GM21423 (cell line): ENCODE data around the gene NRXN2.

Source experiments
- ATAC-seq: cut with Tn5 transposase; IDR thresholded peaks from one replicate; pipeline ENCODE4 v1.9.1; 2021; ENCODE audit warnings: mild to moderate bottlenecking, moderate library complexity; ENCODE audit not compliant: unreplicated experiment

The NRXN2 gene

DNA sequence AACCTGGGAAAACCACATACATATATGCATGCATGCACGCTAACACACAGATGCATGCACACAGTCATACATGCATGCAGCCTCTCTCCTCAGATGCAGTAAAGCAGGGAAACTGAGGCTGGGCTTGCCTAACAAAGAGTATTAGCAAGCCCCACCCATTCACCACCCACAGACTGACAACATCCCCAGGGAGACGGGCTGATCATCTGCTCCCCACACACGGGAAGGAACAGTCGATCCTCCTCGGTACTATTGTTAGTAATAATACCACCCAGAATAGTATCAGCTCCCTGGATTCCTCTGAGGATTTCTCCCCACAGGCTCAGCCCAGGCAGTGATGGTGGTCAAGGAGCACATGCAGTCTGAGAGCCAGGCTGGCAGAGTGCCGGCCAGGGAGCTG, 90.8 kb downstream of the NRXN2 start:
- ATAC-seq, result no peak

- ATAC-seq, result no peak
These were observed 91.3 kb downstream of the NRXN2 start for GRCh38 chr11:64631675-64632074.

- ATAC-seq, result no peak
These were observed 93.0 kb downstream of the NRXN2 start for GRCh38 chr11:64629796-64630562.

GRCh38 chr11:64629103-64629502, 93.9 kb downstream of the NRXN2 start:
- no peak for ATAC-seq

- ATAC-seq, result no peak
These were observed 94.4 kb downstream of the NRXN2 start for GRCh38 chr11:64628596-64628995.

DNA sequence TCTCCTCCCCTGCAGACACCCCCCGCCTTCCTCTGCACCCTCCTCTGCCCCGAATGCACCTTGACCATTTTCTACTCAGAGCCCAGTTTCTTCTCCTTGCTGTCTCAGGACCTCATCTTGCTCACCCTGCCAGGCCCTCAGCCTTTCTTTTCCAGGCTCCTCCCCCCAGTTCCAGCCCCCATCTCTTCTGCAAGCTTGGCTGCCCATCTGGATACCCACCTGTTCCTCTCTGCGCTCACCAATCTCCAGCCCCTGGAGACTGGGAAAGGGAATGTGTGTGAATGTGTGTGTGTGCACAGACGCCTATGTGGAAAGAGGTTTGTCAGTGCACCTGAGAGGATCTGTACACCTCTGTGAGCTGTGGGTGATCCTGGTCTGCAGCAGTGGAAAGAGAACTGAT, 95.6 kb downstream of the NRXN2 start:
- ATAC-seq, result no peak

GRCh38 chr11:64626637-64627036, 96.4 kb downstream of the NRXN2 start:
- no peak for ATAC-seq

DNA sequence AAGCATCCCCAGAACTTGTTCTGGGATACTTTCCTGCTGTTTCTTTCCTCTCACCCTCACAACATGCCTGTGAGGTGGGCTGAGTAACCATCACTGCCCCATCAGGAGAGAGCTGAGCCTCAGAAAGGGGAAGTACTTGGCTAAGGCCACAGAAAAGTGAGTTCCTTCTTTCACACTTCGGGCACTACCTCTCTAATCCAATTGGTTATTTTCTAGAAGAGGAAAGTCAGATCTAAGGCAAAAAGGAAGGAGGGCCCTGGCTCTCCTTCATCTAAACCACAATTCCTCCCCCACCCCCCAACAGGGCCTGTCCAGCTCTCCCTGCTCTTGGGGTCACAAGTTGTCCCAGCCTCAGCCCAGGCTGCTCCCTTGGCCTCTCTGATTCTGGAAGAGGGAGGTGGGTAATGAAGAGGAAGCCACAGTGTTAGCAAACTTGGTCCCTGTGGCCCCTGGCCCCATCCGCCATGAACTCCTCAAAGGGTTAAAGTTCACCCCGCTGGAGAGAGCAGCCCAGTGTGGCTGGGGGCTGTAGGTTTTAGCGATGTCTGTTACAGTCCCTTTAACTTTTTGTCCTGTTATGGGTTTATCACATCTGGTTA, 98.0 kb downstream of the NRXN2 start:
- no peak for ATAC-seq

GRCh38 chr11:64622681-64623080, 100.3 kb downstream of the NRXN2 start:
- ATAC-seq, result no peak

DNA sequence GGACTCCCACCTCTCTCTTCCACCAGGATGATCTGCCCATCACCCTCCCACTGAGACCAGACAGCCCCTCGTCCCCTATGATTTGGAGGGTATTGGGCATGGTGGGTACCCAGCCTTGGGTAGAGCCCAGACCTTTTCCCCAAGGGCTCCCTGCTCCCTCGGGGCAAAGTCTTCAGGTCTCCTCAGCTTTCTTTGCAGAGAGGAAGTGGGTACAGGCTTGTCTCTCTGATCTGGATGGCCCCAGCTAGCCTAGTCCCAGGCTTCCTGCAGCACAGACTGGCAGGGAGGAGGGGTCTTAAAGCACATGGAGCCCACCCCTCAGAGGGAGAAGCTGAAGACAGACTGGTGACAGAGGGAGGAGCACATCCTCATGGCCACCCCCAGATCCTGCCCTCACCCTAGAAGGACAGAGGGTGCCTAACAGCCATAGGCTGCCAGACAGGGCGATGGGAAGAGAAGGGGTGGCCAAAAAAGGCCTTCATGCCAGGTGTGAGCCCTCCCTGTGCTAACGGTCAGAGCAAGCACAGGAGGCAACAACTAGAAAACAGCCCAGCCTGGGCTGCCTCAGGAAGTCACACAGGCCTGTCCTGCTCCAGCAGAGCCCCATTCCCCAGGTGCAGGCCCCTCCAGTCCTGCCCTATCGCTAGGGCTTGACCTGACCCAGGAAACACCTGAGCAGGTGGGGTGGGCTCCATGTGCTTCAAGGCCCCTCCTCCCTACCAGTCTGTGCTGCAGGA, 101.5 kb downstream of the NRXN2 start:
- no peak for ATAC-seq

DNA sequence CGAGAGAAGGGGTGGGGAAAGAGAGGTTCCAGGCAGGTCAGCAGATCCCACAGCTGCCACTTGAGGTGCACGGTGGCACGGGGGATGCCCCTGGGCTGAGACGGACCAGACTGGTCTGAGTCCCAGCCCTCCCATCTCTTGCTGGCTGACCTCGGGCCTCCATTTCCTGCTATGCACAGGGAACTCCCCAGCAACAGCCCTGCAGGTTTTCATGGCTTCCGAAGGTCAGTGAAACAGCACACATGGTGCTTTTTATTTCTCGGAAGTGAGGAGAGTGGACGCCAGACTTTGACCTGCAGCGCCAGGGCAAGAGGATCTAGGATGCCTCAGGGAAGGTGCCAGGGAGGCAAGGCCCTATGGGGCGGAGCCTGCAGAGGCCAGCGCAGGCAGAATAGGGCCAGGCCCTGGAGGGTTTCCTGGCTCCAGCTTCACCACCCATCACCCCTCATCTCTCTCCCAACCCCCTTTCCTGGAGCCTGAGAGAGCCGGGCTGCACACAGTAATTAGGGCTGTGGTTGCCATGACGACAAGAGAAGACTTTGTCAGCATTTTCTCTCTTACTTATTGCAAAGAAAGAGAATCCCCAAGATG, 102.5 kb downstream of the NRXN2 start:
- ATAC-seq, result no peak

GRCh38 chr11:64619811-64620380, 103.1 kb downstream of the NRXN2 start:
- no peak for ATAC-seq

GRCh38 chr11:64619196-64619595, 103.8 kb downstream of the NRXN2 start:
- no peak for ATAC-seq

DNA sequence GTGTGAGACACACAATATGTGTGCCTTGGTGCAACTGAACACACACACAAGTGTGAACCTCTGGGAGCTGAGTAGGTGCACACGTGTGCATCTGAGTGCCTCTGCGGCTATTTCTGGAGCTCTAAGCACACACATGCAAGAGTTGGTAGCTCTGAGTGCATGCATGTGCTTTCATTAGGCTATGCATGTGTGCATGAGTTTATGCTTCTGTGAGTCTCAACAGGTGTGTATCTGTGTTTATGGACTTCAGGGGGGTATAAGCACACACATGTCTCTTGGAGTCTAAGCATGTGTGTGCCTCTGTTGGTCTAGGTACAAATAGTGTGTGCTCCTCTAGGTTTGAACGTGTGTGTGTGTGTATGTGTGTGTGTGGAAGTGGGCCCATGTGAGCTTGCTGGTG, 106.2 kb downstream of the NRXN2 start:
- ATAC-seq, result no peak

- ATAC-seq, result no peak
These were observed 108.1 kb downstream of the NRXN2 start for GRCh38 chr11:64614917-64615316.

DNA sequence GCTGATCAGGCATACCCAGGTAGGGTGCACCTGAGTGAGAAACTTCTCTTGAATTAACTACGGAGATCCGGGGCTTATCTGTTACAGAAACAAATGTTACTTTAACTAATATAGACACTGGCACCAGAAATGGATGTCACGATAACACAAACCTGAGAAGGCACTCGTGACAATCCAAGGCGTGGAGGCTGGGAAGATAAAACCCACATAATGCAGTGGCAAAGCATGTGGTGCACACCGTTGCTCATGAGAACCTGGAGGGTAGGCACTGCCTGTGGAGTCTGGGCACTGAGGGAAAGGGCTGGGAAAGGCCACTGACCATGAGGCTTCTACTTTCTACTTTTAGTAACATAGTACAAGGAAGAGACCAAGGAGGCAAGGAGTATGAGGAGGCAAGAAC, 109.3 kb downstream of the NRXN2 start:
- no peak for ATAC-seq

DNA sequence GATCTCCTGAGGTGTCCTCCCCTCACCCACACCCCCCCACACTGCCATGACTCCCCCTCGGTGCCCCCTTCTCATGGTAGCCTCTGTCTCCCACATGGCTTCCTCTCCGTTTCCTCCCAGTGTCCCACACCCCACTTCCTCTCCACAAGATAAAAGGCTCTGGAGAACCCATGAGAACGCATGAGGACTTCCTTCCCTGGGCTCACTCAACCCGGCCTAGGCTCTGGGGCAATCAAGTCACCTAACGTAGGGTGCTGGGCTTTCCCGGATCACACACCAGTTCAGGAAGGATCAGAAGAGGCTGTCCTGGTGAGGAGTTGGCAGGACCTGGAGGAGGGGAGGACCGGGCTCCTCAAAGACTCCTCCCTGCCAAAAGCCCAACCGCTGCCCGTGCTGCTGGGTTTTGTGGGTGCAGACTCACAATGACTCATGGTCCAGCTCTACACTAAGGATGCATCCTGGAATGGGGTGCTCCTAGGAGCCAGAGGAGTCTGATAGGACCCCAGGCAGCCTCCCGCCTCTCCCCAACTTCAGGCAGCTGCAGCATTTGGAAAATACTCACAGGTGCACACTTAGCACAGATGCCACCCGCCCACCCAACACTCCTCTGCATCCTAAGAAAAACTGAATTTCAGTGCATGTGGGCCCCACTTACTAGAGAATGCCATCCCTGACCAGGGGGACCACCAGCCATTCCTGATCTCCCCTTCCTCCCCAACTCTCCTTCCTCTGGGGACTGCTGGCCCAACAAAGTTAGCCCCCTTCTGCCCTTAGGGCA, 110.9 kb downstream of the NRXN2 start:
- no peak for ATAC-seq

DNA sequence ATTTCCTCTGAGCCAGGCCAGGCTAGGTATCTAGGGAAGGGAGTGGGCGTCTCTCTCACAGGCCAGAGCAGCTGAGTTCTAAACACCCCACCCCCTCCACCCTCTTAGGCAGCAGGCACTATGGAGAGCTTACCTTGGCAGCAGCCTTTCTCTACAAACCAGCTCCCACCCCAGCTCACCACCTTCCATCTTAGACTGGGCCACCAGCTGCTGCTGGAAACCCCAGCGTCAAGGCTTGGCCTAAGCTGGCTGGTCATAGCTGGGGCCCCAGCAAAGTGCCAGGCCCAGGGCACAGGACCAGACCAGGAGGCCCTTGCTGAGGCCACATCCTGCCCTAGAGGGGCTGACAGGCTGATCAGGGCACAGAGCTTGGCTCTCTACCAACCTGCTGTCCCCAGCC, 111.8 kb downstream of the NRXN2 start:
- no peak for ATAC-seq

- ATAC-seq, result no peak
These were observed 112.4 kb downstream of the NRXN2 start for GRCh38 chr11:64610596-64610995.

DNA sequence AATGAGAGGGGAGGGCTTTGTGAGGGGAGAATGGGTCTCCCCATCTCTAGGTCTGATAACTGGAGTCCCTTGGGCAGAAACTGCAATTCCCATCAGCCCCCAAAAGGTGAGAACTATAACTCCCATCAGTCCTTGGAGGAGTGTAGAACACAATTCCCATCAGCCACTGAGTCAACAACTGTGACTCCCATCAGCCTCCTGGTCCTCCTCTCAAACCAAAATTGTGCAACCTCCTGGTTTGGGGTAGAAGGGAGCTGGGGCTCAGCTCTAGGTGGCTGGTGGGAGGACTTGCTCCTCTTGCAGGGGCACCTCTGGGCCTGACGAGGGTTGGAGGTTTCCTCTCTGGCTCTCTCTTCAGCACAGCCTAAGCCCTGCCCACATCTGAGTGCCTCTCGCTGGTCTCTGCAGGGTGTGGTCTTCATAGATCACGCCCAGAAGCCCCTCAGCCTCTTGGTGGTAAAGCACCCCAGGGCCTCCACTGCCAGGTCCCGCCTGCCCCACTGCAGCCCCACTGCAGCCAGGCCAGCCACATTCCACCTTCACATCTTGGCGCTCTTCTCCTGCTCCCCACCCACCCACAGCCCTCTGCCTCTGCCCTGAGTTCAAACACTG, 113.5 kb downstream of the NRXN2 start:
- ATAC-seq, result no peak
